Sigmoid colon (tissue), 7 donors: ENCODE measurements around the gene AADAT. TPM values are rescaled to one million over a fixed set of nuclear protein-coding genes. Genes with fewer than 3 reads are reported as not detected.

Experiments used
- DNase-seq: peaks from one replicate; pipeline ENCODE4 v3.0.0-alpha.2; 2019
- H3K27ac ChIP-seq, 4 donors: fragments of 200-600 bp; sonication (generic); one replicate each; pipeline ENCODE4 v1.5.1; 2016 to 2019; ENCODE audit warnings: mild to moderate bottlenecking in 1 of 4
- H3K27me3 ChIP-seq, 3 donors: fragments of 200-600 bp; sonication (generic); one replicate each; pipeline ENCODE4 v1.5.1; 2019; ENCODE audit warnings: mild to moderate bottlenecking in 1 of 3
- H3K36me3 ChIP-seq, 4 donors: fragments of 200-600 bp; sonication (generic); one replicate each; pipeline ENCODE4 v1.5.1; 2016 to 2019
- H3K4me1 ChIP-seq, 4 donors: fragments of 200-600 bp; sonication (generic); one replicate each; pipeline ENCODE4 v1.5.1; 2017 to 2019
- H3K4me3 ChIP-seq, 4 donors: fragments of 200-600 bp; sonication (generic); one replicate each; pipeline ENCODE4 v1.5.1; 2017 to 2019; ENCODE audit warnings: mild to moderate bottlenecking in 2 of 4, moderate library complexity in 1 of 4
- H3K9me3 ChIP-seq, 4 donors: fragments of 200-600 bp in 3 of 4; sonication (generic) in 3 of 4; one replicate each; pipeline versions ENCODE4 v1.5.1 to v1.6.1; 2013 to 2019
- CTCF ChIP-seq, 4 experiments: fragments of 450-650 bp in 3 of 4; fragments of 200-600 bp in 1 of 4; IDR thresholded peaks; one replicate each; pipeline ENCODE4 v1.5.1; 2016 to 2019; ENCODE audit warnings: antibody characterized with exemption in 4 of 4, mild to moderate bottlenecking in 3 of 4, moderate library complexity in 2 of 4
- EP300 ChIP-seq, 4 donors: sonication (generic); formaldehyde crosslinking; IDR thresholded peaks; one replicate each; pipeline ENCODE4 v1.6.1; 2017; ENCODE audit warnings: antibody characterized with exemption in 4 of 4
- POLR2A ChIP-seq, 2 donors: fragments of 450-650 bp; IDR thresholded peaks; one replicate each; pipeline ENCODE4 v1.6.1; 2016; ENCODE audit warnings: antibody characterized with exemption in 2 of 2, mild to moderate bottlenecking in 2 of 2, moderate library complexity in 2 of 2
- POLR2AphosphoS5 ChIP-seq, 4 donors: sonication (generic); formaldehyde crosslinking; IDR thresholded peaks; one replicate each; pipeline ENCODE4 v1.6.1; 2017; ENCODE audit warnings: antibody characterized with exemption in 4 of 4
- WGBS, 2 donors: extraction: QIAGEN DNeasy Blood & Tissue Kit; methylation state at CpG; one replicate each; pipeline ENCODE4 v1.1.7; 2013; 5-methylcytosine and 5-hydroxymethylcytosine counted together
- intact Hi-C: fragments of 100-400 bp; cut with DNase I; formaldehyde crosslinking; loops from one replicate; pipeline ENCODE4 v1.15.1; 2023
- polyA plus RNA-seq, 3 donors: library from polyadenylated mRNA; stranded (reverse); fragments of 200-250 nt; gene quantifications; one replicate each; pipeline ENCODE4 v1.2.3, GENCODE V29; 2013
- total RNA-seq, 4 donors: library from RNA; depleted of rRNA; stranded (reverse); fragments of >200 nt; gene quantifications; one replicate each; pipeline ENCODE4 v1.1.0, GENCODE V29; 2016
- donor health status: healthy with polysubstance abuse.
- donor health status: Bipolar disorder and iron deficiency.
- donor health status: healthy.

AADAT gene
- total and polyA plus RNA-seq, 7 donors = 0.92 to 12.7 (median 4.3) TPM

GRCh38 chr4:170040031-170040680 lies 49.6 kb downstream of the AADAT start:
- Histone ChIP-seq H3K27me3 (no peaks in the 10 kb centered on the region), H3K4me3 (no peak overlapping the region), H3K9me3 (no peaks in the 10 kb centered on the region), H3K4me1 (no peaks in the 10 kb centered on the region), H3K27ac (no peak overlapping the region), H3K36me3 (no peaks in the 10 kb centered on the region)
- WGBS, 2 donors = 92 to 95% methylated on average over 12 of the region's 12 CpGs
- intact Hi-C loops = no loop called here
- no peak for TF ChIP-seq CTCF (IDR thresholded peaks at IDR 0.05)
- no peak for TF ChIP-seq POLR2A (IDR thresholded peaks at IDR 0.05)
- TF ChIP-seq POLR2AphosphoS5 (IDR thresholded peaks at IDR 0.05) = no peak
- no peak for TF ChIP-seq EP300 (IDR thresholded peaks at IDR 0.05)
- DNase-seq = no peak

GRCh38 chr4:170038769-170039168 lies 51.0 kb downstream of the AADAT start:
- DNase-seq = no peak
- no peak for TF ChIP-seq POLR2A (IDR thresholded peaks at IDR 0.05)
- TF ChIP-seq EP300 (IDR thresholded peaks at IDR 0.05) = no peak
- no peak for TF ChIP-seq POLR2AphosphoS5 (IDR thresholded peaks at IDR 0.05)
- no peak for TF ChIP-seq CTCF (IDR thresholded peaks at IDR 0.05)
- H3K4me3 ChIP-seq = no peak overlapping the region
- H3K27ac ChIP-seq = no peak overlapping the region
- H3K36me3 ChIP-seq = no peaks in the 10 kb centered on the region
- no peaks in the 10 kb centered on the region for H3K27me3 ChIP-seq
- H3K4me1 ChIP-seq = no peaks in the 10 kb centered on the region
- H3K9me3 ChIP-seq = no peaks in the 10 kb centered on the region
- intact Hi-C loops = no loop called here
- WGBS, 2 donors = 83 to 89% methylated on average over 4 of the region's 4 CpGs

GRCh38 chr4:170038232-170038631 lies 51.5 kb downstream of the AADAT start:
- H3K4me1 ChIP-seq = no peaks in the 10 kb centered on the region
- no peak for DNase-seq
- WGBS, 2 donors = 90 to 94% methylated on average over 7 of the region's 7 CpGs

DNA sequence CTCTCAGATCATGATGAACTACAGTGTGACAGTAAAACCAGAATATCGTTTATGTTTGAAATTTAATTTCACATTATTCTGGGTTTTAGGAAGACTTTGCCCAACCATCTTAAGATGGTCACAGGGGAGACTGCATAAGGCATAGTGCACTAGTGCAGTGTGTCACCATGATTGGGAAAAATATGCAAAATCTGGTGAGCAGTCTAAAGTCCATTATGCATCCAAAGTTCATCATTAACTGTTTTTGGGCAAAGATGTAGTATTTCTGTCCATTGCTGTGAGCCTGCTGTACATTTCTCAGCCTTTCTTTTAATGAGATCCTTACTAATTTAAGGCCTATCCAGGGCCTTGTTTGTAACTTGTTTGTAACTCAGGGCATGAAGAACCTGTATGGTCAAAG lies 52.3 kb downstream of the AADAT start:
- intact Hi-C loops = no loop called here
- Histone ChIP-seq H3K27me3 (no peaks in the 10 kb centered on the region), H3K4me1 (no peaks in the 10 kb centered on the region), H3K36me3 (no peaks in the 10 kb centered on the region), H3K27ac (no peak overlapping the region), H3K4me3 (no peak overlapping the region), H3K9me3 (no peaks in the 10 kb centered on the region)
- 75 to 97% methylated on average over 1 of the region's 1 CpG for WGBS, 2 donors
- TF ChIP-seq EP300 (IDR thresholded peaks at IDR 0.05) (no peak), CTCF (IDR thresholded peaks at IDR 0.05) (no peak), POLR2A (IDR thresholded peaks at IDR 0.05) (no peak), POLR2AphosphoS5 (IDR thresholded peaks at IDR 0.05) (no peak)
- no peak for DNase-seq

More at GRCh38 chr4:170038232-170038631, 51.5 kb downstream of the AADAT start:
- intact Hi-C loops = no loop called here
- H3K27ac ChIP-seq = no peak overlapping the region
- H3K36me3 ChIP-seq = no peaks in the 10 kb centered on the region
- TF ChIP-seq EP300 (IDR thresholded peaks at IDR 0.05) (no peak), POLR2AphosphoS5 (IDR thresholded peaks at IDR 0.05) (no peak), CTCF (IDR thresholded peaks at IDR 0.05) (no peak), POLR2A (IDR thresholded peaks at IDR 0.05) (no peak)
- H3K27me3 ChIP-seq = no peaks in the 10 kb centered on the region
- H3K4me3 ChIP-seq = no peak overlapping the region
- no peaks in the 10 kb centered on the region for H3K9me3 ChIP-seq

DNA sequence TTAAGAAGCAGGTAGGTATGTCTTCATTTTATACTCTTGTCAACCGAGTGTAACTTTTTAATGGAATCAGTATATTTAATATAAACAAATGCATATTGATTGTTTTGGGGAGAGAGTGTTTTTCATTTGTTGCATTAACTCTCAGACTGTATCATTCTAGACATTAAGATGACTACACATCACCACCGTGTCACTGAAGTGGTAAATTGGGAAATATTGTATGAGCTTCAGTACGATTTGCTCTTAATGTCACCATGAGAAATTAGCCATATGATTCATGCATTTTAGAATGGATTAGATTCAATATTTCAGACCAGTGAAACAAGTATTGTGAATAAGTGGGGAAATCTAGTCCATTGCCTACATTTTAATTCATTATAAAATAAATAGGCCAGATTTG lies 53.9 kb downstream of the AADAT start:
- no peaks in the 10 kb centered on the region for H3K36me3 ChIP-seq
- intact Hi-C loops = no loop called here
- no peak overlapping the region for H3K4me3 ChIP-seq
- no peaks in the 10 kb centered on the region for H3K9me3 ChIP-seq
- no peaks in the 10 kb centered on the region for H3K4me1 ChIP-seq
- TF ChIP-seq POLR2A (IDR thresholded peaks at IDR 0.05) (no peak), EP300 (IDR thresholded peaks at IDR 0.05) (no peak), CTCF (IDR thresholded peaks at IDR 0.05) (no peak), POLR2AphosphoS5 (IDR thresholded peaks at IDR 0.05) (no peak)
- no peak overlapping the region for H3K27ac ChIP-seq
- 87 to 91% methylated on average over 3 of the region's 3 CpGs for WGBS, 2 donors
- no peaks in the 10 kb centered on the region for H3K27me3 ChIP-seq
- no peak for DNase-seq
